Stimulated activated CD4-positive, alpha-beta T cell treated with anti-CD3 and anti-CD28 coated beads, Interleukin-1b, Interleukin-23, amount 100 ng/mL, for 24 hours (primary cell): ENCODE results near the gene DMKN.
"Not testable (repeated sequence)": the region's sequence is repeated elsewhere in the genome, so short reads cannot be mapped to it uniquely, and the experiment has no call there.

ENCODE experiments used
- DNase-seq, 4 experiments: peaks; one replicate each; pipeline ENCODE4 v3.0.0-alpha.2; 2020; ENCODE audit warnings: low read depth in 4 of 4, low spot score in 1 of 4

The DMKN gene

GRCh38 chr19:35468637-35469036 lies 44.8 kb downstream of the DMKN start:
- DNase-seq: peak in 2 of 4 experiments; percentile 27 to 47

GRCh38 chr19:35466259-35466658 lies 47.2 kb downstream of the DMKN start:
- no peak for DNase-seq

- not testable (repeated sequence) for DNase-seq
These were observed 50.5 kb downstream of the DMKN start for GRCh38 chr19:35462956-35463355.

GRCh38 chr19:35462476-35462953 lies 50.9 kb downstream of the DMKN start:
- DNase-seq: no peak

- DNase-seq: not testable (repeated sequence)
These were observed 51.7 kb downstream of the DMKN start for GRCh38 chr19:35461788-35462187.

GRCh38 chr19:35461060-35461459 lies 52.4 kb downstream of the DMKN start:
- no peak for DNase-seq

- DNase-seq: no peak
These were observed 52.8 kb downstream of the DMKN start for GRCh38 chr19:35460608-35461007.

- DNase-seq: no peak
These were observed 53.9 kb downstream of the DMKN start for GRCh38 chr19:35459414-35460082.

- no peak for DNase-seq
These were observed 54.6 kb downstream of the DMKN start for GRCh38 chr19:35458731-35459391.

- no peak for DNase-seq
These were observed 55.3 kb downstream of the DMKN start for GRCh38 chr19:35458192-35458591.

- no peak for DNase-seq
These were observed 56.3 kb downstream of the DMKN start for GRCh38 chr19:35457173-35457572.

- no peak for DNase-seq
These were observed 57.7 kb downstream of the DMKN start for GRCh38 chr19:35455616-35456201.

- no peak for DNase-seq
These were observed 58.8 kb downstream of the DMKN start for GRCh38 chr19:35454663-35455062.

GRCh38 chr19:35451338-35452096 lies 61.9 kb downstream of the DMKN start:
- no peak for DNase-seq

- no peak for DNase-seq
These were observed 63.9 kb downstream of the DMKN start for GRCh38 chr19:35449359-35450043.

GRCh38 chr19:35447606-35448469 lies 65.6 kb downstream of the DMKN start, which contains the start of gene FFAR2:
Gene FFAR2, plus strand, starts transcription at chr19:35448257. Its CDS starts 1,458 bp downstream, at chr19:35449715.
- no peak for DNase-seq
